A673 (cell line): ENCODE measurements around the gene BHMT2. TPM values are rescaled to one million over a fixed set of nuclear protein-coding genes. Genes with fewer than 3 reads are reported as not detected.

ENCODE experiments used
- BruUV-seq: library from RNA; stranded (reverse); fragments of 400-500 nt; replicated peaks from 2 replicates; lab custom pipeline; 2021; lab: Mats Ljungman, UMichigan
- CTCF ChIA-PET: fragments of 300-600 bp; sonication (Branson Sonifier 250); formaldehyde crosslinking; loops from one replicate; lab custom pipeline; 2022; ENCODE audit warnings: antibody characterized with exemption; lab: Charles Lee
- POLR2A ChIA-PET: fragments of 300-600 bp; sonication (Branson Sonifier 250); formaldehyde crosslinking; loops from one replicate; lab custom pipeline; 2022; ENCODE audit warnings: antibody characterized with exemption; ENCODE audit not compliant: low non-redundant PET; lab: Charles Lee
- DNase-seq: peaks from one replicate; pipeline ENCODE4 v3.0.0-alpha.2; 2015; ENCODE audit warnings: low spot score
- H3K27ac ChIP-seq: fragments of 200-600 bp; sonication (generic); 2 replicates; pipeline ENCODE4 v1.5.1; 2016; ENCODE audit warnings: mixed run types, low read depth, mild to moderate bottlenecking, mixed read lengths, antibody characterized with exemption, low read length; ENCODE audit not compliant: poor library complexity, severe bottlenecking
- H3K27me3 ChIP-seq: fragments of 200-600 bp; sonication (generic); replicated peaks from 2 replicates; pipeline ENCODE4 v1.6.1; 2017; ENCODE audit warnings: mixed run types, low read depth, mild to moderate bottlenecking, mixed read lengths, antibody characterized with exemption, low read length; ENCODE audit not compliant: insufficient read depth, poor library complexity
- H3K36me3 ChIP-seq: fragments of 200-600 bp; sonication (generic); 2 replicates; pipeline ENCODE4 v1.6.1; 2016; ENCODE audit warnings: mixed run types, mild to moderate bottlenecking, mixed read lengths, antibody characterized with exemption, low read length; ENCODE audit not compliant: insufficient read depth, poor library complexity, severe bottlenecking
- H3K4me1 ChIP-seq: fragments of 200-600 bp; sonication (generic); 2 replicates; pipeline ENCODE4 v1.6.1; 2017; ENCODE audit warnings: mixed run types, mild to moderate bottlenecking, mixed read lengths, antibody characterized with exemption, low read length; ENCODE audit not compliant: insufficient read depth, poor library complexity, severe bottlenecking
- H3K4me3 ChIP-seq: fragments of 200-600 bp; sonication (generic); 2 replicates; pipeline ENCODE4 v1.5.1; 2016; ENCODE audit warnings: low read depth, mixed run types, mild to moderate bottlenecking, mixed read lengths, low read length; ENCODE audit not compliant: poor library complexity, severe bottlenecking
- H3K9me3 ChIP-seq: fragments of 200-600 bp; sonication (generic); 2 replicates; pipeline ENCODE4 v1.6.1; 2016; ENCODE audit warnings: mixed run types, low read depth, mild to moderate bottlenecking, mixed read lengths, antibody characterized with exemption, low read length; ENCODE audit not compliant: poor library complexity, severe bottlenecking
- EZH2 ChIP-seq: fragments of 200-600 bp; sonication (generic); IDR thresholded peaks from 2 replicates; pipeline ENCODE4 v1.6.1; 2017; ENCODE audit warnings: borderline replicate concordance, low read depth, mild to moderate bottlenecking, mixed read lengths, antibody characterized with exemption, low read length; ENCODE audit not compliant: poor library complexity, severe bottlenecking
- intact Hi-C: fragments of 100-400 bp; cut with micrococcal nuclease; formaldehyde crosslinking; loops from one replicate; pipeline ENCODE4 v1.10.0; 2022; ENCODE audit not compliant: unreplicated experiment
- total RNA-seq: library from RNA; stranded (reverse); gene quantifications from 2 replicates; pipeline ENCODE4 v1.2.3, GENCODE V29; 2021
- TF ChIP-seq, protein P1 (sequence below): fragments of 300-800, 200-600 bp; sonication (generic); conservative IDR thresholded peaks from 2 replicates; pipeline ENCODE4 v1.5.1; 2017; ENCODE audit warnings: low read depth, mild to moderate bottlenecking, antibody characterized with exemption, low read length, moderate library complexity, mixed read lengths

Gene BHMT2
- total RNA-seq, 1 experiment from 2014 or later: 0.19 TPM

- TF ChIP-seq, protein P1, sequence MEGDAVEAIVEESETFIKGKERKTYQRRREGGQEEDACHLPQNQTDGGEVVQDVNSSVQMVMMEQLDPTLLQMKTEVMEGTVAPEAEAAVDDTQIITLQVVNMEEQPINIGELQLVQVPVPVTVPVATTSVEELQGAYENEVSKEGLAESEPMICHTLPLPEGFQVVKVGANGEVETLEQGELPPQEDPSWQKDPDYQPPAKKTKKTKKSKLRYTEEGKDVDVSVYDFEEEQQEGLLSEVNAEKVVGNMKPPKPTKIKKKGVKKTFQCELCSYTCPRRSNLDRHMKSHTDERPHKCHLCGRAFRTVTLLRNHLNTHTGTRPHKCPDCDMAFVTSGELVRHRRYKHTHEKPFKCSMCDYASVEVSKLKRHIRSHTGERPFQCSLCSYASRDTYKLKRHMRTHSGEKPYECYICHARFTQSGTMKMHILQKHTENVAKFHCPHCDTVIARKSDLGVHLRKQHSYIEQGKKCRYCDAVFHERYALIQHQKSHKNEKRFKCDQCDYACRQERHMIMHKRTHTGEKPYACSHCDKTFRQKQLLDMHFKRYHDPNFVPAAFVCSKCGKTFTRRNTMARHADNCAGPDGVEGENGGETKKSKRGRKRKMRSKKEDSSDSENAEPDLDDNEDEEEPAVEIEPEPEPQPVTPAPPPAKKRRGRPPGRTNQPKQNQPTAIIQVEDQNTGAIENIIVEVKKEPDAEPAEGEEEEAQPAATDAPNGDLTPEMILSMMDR: no peak
- TF ChIP-seq EZH2: no peak
- Histone ChIP-seq H3K4me3 (no peak overlapping the region), H3K9me3 (no peaks in the 10 kb centered on the region), H3K27me3 (no peaks in the 10 kb centered on the region), H3K36me3 (no peaks in the 10 kb centered on the region), H3K4me1 (peaks cover 5% of the 10 kb centered on the region), H3K27ac (no peak overlapping the region)
- ChIA-PET POLR2A (no interaction called here), CTCF (interaction anchor here (1.7 to 3.5 kb wide), 2 partner anchors 106 kb away, joined by 5 to 70 read pairs; no protein-coding TSS in a partner anchor)
- no peak for DNase-seq
- intact Hi-C loops: loop anchor here (5.0 kb wide), 2 partner anchors 228 to 332 kb away; no protein-coding TSS in a partner anchor
- BruUV-seq: no TSS peak
These were observed 61.2 kb downstream of the BHMT2 start for GRCh38 chr5:79130781-79131180.

- Histone ChIP-seq H3K27me3 (no peaks in the 10 kb centered on the region), H3K9me3 (no peaks in the 10 kb centered on the region), H3K4me1 (peaks cover 5% of the 10 kb centered on the region), H3K4me3 (peak overlapping the region; percentile 28), H3K27ac (peak overlapping the region; percentile 70), H3K36me3 (no peaks in the 10 kb centered on the region)
- ChIA-PET CTCF (interaction anchor here (0.5 to 3.5 kb wide), 18 partner anchors 10 to 1790 kb away, joined by 3 to 70 read pairs (median 4); no protein-coding TSS in a partner anchor), POLR2A (interaction anchor here (0.6 kb wide), 1 partner anchor 28 kb away, joined by 3 read pairs; no protein-coding TSS in a partner anchor)
- intact Hi-C loops: loop anchor here (1.0 to 5.0 kb wide), 4 partner anchors 108 to 950 kb away; no protein-coding TSS in a partner anchor
- peak; percentile 66 for DNase-seq
- BruUV-seq: no TSS peak
- TF ChIP-seq EZH2: no peak
- TF ChIP-seq, protein P1: peak; percentile 49
These were observed 63.6 kb downstream of the BHMT2 start for GRCh38 chr5:79133121-79133656.

GRCh38 chr5:79133657-79134451 is 64.3 kb downstream of the BHMT2 start:
- Histone ChIP-seq H3K9me3 (no peaks in the 10 kb centered on the region), H3K4me1 (peaks cover 5% of the 10 kb centered on the region), H3K27ac (peak overlapping the region; percentile 70), H3K27me3 (no peaks in the 10 kb centered on the region), H3K4me3 (peak overlapping the region; percentile 28), H3K36me3 (no peaks in the 10 kb centered on the region)
- BruUV-seq: no TSS peak
- no peak for TF ChIP-seq EZH2
- TF ChIP-seq, protein P1: peak; percentile 86
- CTCF ChIA-PET: interaction anchor here (0.6 to 3.5 kb wide), 10 partner anchors 28 to 1789 kb away, joined by 3 to 70 read pairs (median 4); no protein-coding TSS in a partner anchor
- peak; percentile 88 for DNase-seq
- intact Hi-C loops: loop anchor here (1.0 to 5.0 kb wide), 4 partner anchors 109 to 949 kb away; no protein-coding TSS in a partner anchor
- POLR2A ChIA-PET: interaction anchor here (0.6 to 0.7 kb wide), 2 partner anchors 29 to 604 kb away, joined by 3 read pairs; no protein-coding TSS in a partner anchor
